ENCODE data around the gene WDR45. TPM values are rescaled to one million over a fixed set of nuclear protein-coding genes. Genes with fewer than 3 reads are reported as not detected.
"Not testable (repeated sequence)": the region's sequence is repeated elsewhere in the genome, so short reads cannot be mapped to it uniquely, and the experiment has no call there.

Gene WDR45
- total RNA-seq (2021; ENCODE audit: unreplicated experiment) (49.3 TPM), Bru-seq, nascent RNA (percentile 55 among the genes with signal in this experiment), BruChase-seq, experiment 1, labeled RNA remaining after a 2-hour chase (percentile 64 among the genes with signal in this experiment), BruChase-seq, experiment 2, labeled RNA remaining after a 6-hour chase (percentile 77 among the genes with signal in this experiment)
- polyA plus RNA-seq (2012; ENCODE audit: insufficient read length): 89.4 TPM
- long read RNA-seq, transcript WDR45-224 (10 exons, 1,301 nt): minor isoform, 10 of 59 reads
- long read RNA-seq, transcript WDR45-207 (11 exons, 1,639 nt): major isoform, 12 of 59 reads
- long read RNA-seq, partial matches to known transcripts: 8 of 59 reads
- long read RNA-seq, other reads (novel, unspliced or antisense): 27 of 59 reads

DNA sequence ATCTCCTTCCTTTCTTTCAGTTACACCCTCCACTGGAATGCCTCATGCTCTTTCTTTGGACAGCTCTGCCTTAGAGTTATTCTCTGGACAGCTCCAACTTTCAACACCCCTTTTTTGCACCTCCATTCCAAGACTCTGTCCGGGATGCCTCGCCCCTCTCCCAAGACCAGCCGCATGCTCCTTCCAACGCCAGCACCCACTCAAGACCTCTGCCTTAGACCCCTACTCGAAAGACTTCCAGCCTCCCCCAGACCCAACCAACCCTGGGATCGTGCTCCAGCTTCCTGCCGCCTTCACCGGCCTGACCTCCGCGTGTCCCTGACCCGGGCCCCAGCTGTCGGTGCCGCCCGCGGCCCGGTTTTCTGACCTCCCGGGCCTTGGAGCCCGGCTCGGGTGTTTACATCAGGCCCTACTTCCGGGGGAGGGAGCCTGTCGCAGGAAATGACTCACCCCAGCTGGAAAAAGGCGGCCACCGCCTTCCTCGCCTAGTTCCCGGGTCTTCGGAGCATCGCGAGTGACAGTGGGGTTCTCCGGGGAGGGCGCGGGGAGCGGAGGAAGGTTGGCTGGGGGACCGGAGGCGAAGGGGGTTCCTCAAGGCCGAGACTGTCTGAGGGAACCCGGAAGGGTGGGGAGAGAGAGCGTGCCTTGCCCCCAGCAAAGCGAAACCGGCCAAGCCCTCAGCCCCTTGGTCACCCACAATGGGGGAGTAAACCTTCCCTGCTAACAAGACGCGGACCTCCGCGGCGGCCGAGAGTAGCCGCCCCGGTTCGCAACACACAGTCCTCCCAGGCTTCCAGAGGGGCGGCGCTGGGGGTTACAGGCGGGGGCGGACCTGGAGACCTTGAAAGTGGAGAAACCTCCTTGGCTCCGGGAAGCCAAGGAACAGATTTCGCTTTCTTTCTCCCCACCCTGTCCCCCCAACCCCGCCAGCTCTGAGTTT, at the start of gene WDR45:
Gene WDR45 (minus strand): TSS at position 399 of the 940 bp plus-strand sequence. CDS start 1,792 bp downstream, outside the sequence.
- DNase-seq (ENCODE audit: low read depth, low spot score): no peak
- ChIA-PET POLR2A (interaction anchor here (0.7 kb wide), 1 partner anchor 17 kb away, joined by 3 read pairs; no protein-coding TSS in a partner anchor), CTCF (no interaction called here)
- peak within 1 kb of the TSS; percentile 66 to 91 for H3K4me3 ChIP-seq (ENCODE audit: low read depth in 2 of 2, low read length in 2 of 2)
- TF ChIP-seq SIN3A (IDR thresholded peaks at IDR 0.05; ENCODE audit: borderline replicate concordance, insufficient read depth, low read depth, low read length): peak; percentile 76
- peak in 1 of 2 experiments; percentile 47; a peak in 1 of 4 replicates for TF ChIP-seq REST (IDR thresholded peaks at IDR 0.05; ENCODE audit: insufficient read depth in 1 of 2, low read depth in 2 of 2, low read length in 1 of 2)
- no peak for TF ChIP-seq CTCF (IDR thresholded peaks at IDR 0.05)
- peak; percentile 79 for TF ChIP-seq POLR2AphosphoS5 (IDR thresholded peaks at IDR 0.05; ENCODE audit: low read depth, low read length)
- ATAC-seq: peak; percentile 93
- no peaks in the 10 kb centered on the region; the same call in 1 of the 2 replicates for H3K4me1 ChIP-seq (ENCODE audit: control insufficient read depth, insufficient read depth, low read length)
- no peaks in the 10 kb centered on the region for H3K9me3 ChIP-seq (ENCODE audit: control insufficient read depth, insufficient read depth, low read depth, low read length)
- H3K36me3 ChIP-seq (ENCODE audit: control insufficient read depth, insufficient read depth, low read length): no peaks in the 10 kb centered on the region
- TSS peak; percentile 97 for BruUV-seq (replicated peaks)
- intact Hi-C loops (cut with micrococcal nuclease; ENCODE audit: unreplicated experiment): no loop called here
- no peaks in the 10 kb centered on the region for H3K27me3 ChIP-seq (ENCODE audit: control insufficient read depth, insufficient read depth, low read length)
- H3K27ac ChIP-seq (ENCODE audit: low read length): peak within 1 kb of the TSS; percentile 84
- in situ Hi-C loops (cut with HindIII; ENCODE audit: low pct_unique_long_range_greater_than_20kb, low sequenced_read_pairs): no loop called here

DNA sequence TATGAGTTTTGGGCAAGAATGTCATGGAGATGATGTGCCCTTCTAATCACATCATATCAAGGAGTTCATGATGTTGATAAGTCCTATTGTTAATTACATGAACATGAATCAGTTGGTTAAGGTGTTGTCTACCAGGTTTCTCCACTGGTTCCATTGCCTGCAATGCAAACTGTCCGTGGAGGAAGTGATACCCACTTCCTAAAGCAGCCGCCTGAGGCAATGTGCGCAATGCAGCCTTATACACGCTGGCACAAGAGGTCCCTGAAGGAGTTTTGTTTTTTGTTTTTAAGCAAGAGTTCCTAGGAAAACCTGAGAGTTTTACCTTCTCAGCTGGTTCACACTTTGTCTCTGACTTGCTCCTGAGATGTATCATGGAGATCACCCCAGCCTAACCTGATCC, 49.7 kb upstream of the WDR45 start:
- no peak for TF ChIP-seq REST (IDR thresholded peaks at IDR 0.05; ENCODE audit: insufficient read depth in 1 of 2, low read depth in 2 of 2, low read length in 1 of 2)
- ChIA-PET CTCF (no interaction called here), POLR2A (no interaction called here)
- no peaks in the 10 kb centered on the region for H3K27me3 ChIP-seq (ENCODE audit: control insufficient read depth, insufficient read depth, low read length)
- no peak for DNase-seq (ENCODE audit: low read depth, low spot score)
- H3K4me3 ChIP-seq (ENCODE audit: low read depth in 2 of 2, low read length in 2 of 2): no peak overlapping the region
- H3K4me1 ChIP-seq (ENCODE audit: control insufficient read depth, insufficient read depth, low read length): no peaks in the 10 kb centered on the region
- ATAC-seq: no peak
- BruUV-seq (replicated peaks): no TSS peak
- H3K27ac ChIP-seq (ENCODE audit: low read length): no peak overlapping the region
- H3K9me3 ChIP-seq (ENCODE audit: control insufficient read depth, insufficient read depth, low read depth, low read length): no peaks in the 10 kb centered on the region
- no peaks in the 10 kb centered on the region for H3K36me3 ChIP-seq (ENCODE audit: control insufficient read depth, insufficient read depth, low read length)
- in situ Hi-C loops (cut with HindIII; ENCODE audit: low pct_unique_long_range_greater_than_20kb, low sequenced_read_pairs): no loop called here
- intact Hi-C loops (cut with micrococcal nuclease; ENCODE audit: unreplicated experiment): no loop called here

- CTCF ChIA-PET; intact Hi-C loops (cut with micrococcal nuclease; ENCODE audit: unreplicated experiment); DNase-seq (ENCODE audit: low read depth, low spot score): not testable (repeated sequence)
Measured at GRCh38 chrX:49127742-49128258, 48.1 kb upstream of the WDR45 start.

More at GRCh38 chrX:49127742-49128258, 48.1 kb upstream of the WDR45 start:
- H3K4me1 ChIP-seq (ENCODE audit: control insufficient read depth, insufficient read depth, low read length); H3K4me3 ChIP-seq (ENCODE audit: low read depth in 2 of 2, low read length in 2 of 2); in situ Hi-C loops (cut with HindIII; ENCODE audit: low pct_unique_long_range_greater_than_20kb, low sequenced_read_pairs); POLR2A ChIA-PET; H3K27ac ChIP-seq (ENCODE audit: low read length); ATAC-seq; H3K9me3 ChIP-seq (ENCODE audit: control insufficient read depth, insufficient read depth, low read depth, low read length); H3K27me3 ChIP-seq (ENCODE audit: control insufficient read depth, insufficient read depth, low read length); BruUV-seq (replicated peaks); H3K36me3 ChIP-seq (ENCODE audit: control insufficient read depth, insufficient read depth, low read length): not testable (repeated sequence)
